HG03442 (cell line): Measurements from ENCODE around the gene TTC39B.
"Not testable (repeated sequence)": the region's sequence is repeated elsewhere in the genome, so short reads cannot be mapped to it uniquely, and the experiment has no call there.

Experiments used
- ATAC-seq: cut with Tn5 transposase; IDR thresholded peaks from one replicate; pipeline ENCODE4 v1.9.1; 2021; ENCODE audit warnings: mild to moderate bottlenecking, moderate library complexity; ENCODE audit not compliant: unreplicated experiment

The TTC39B gene

GRCh38 chr9:15306757-15307522 is at the start of gene TTC39B:
TSS of gene TTC39B (minus strand) at chr9:15307216. CDS start at chr9:15307125, 91 bp downstream.
- peak; percentile 95 for ATAC-seq

- ATAC-seq, result no peak
Observed at GRCh38 chr9:15355669-15356068, 48.7 kb upstream of the TTC39B start.

- ATAC-seq, result no peak
Observed at GRCh38 chr9:15354713-15355112, 47.7 kb upstream of the TTC39B start.

GRCh38 chr9:15353892-15354291 is 46.9 kb upstream of the TTC39B start:
- no peak for ATAC-seq

GRCh38 chr9:15352306-15352705 is 45.3 kb upstream of the TTC39B start:
- ATAC-seq, result no peak

GRCh38 chr9:15349892-15350761 is 43.1 kb upstream of the TTC39B start:
- ATAC-seq, result no peak

GRCh38 chr9:15346837-15347236 is 39.8 kb upstream of the TTC39B start:
- ATAC-seq, result no peak

- no peak for ATAC-seq
Observed at GRCh38 chr9:15344191-15344590, 37.2 kb upstream of the TTC39B start.

- no peak for ATAC-seq
Observed at GRCh38 chr9:15333376-15333881, 26.4 kb upstream of the TTC39B start.

GRCh38 chr9:15332939-15333338 is 25.9 kb upstream of the TTC39B start:
- no peak for ATAC-seq

- no peak for ATAC-seq
Observed at GRCh38 chr9:15329539-15330109, 22.6 kb upstream of the TTC39B start.

- no peak for ATAC-seq
Observed at GRCh38 chr9:15328946-15329345, 21.9 kb upstream of the TTC39B start.

GRCh38 chr9:15322695-15323094 is 15.7 kb upstream of the TTC39B start:
- ATAC-seq, result not testable (repeated sequence)

GRCh38 chr9:15319661-15320060 is 12.6 kb upstream of the TTC39B start:
- ATAC-seq, result not testable (repeated sequence)

- no peak for ATAC-seq
Observed at GRCh38 chr9:15317836-15318235, 10.8 kb upstream of the TTC39B start.

- ATAC-seq, result no peak
Observed at GRCh38 chr9:15311607-15312006, 4.6 kb upstream of the TTC39B start.

GRCh38 chr9:15310107-15310850 is 3.3 kb upstream of the TTC39B start:
- ATAC-seq, result no peak

- ATAC-seq, result no peak
Observed at GRCh38 chr9:15308511-15308910, 1.5 kb upstream of the TTC39B start.

- peak; percentile 22 for ATAC-seq
Observed at GRCh38 chr9:15307523-15307841, 466 bp upstream of the TTC39B start.

- ATAC-seq, result no peak
Observed at GRCh38 chr9:15306068-15306756, 804 bp downstream of the TTC39B start.
